Skeletal muscle satellite cell (primary cell): ENCODE measurements around the gene DYNC1H1.

ENCODE experiments used
- H3K27me3 ChIP-seq: 2 replicates; pipeline ENCODE4 v1.7.0; 2013; ENCODE audit warnings: low read length; ENCODE audit not compliant: control insufficient read depth, insufficient read depth
- H3K36me3 ChIP-seq: 2 replicates; pipeline ENCODE4 v1.7.0; 2013; ENCODE audit warnings: mild to moderate bottlenecking, control low read depth, low read length; ENCODE audit not compliant: insufficient read depth
- H3K4me1 ChIP-seq: 2 replicates; pipeline ENCODE4 v1.7.0; 2013; ENCODE audit warnings: low read length; ENCODE audit not compliant: control insufficient read depth, insufficient read depth
- H3K4me2 ChIP-seq: 2 replicates; pipeline ENCODE4 v1.7.0; 2013; ENCODE audit warnings: mild to moderate bottlenecking, low read length
- H3K4me3 ChIP-seq: 2 replicates; pipeline ENCODE4 v1.7.0; 2013; ENCODE audit warnings: low read length
- H3K9ac ChIP-seq: 2 replicates; pipeline ENCODE4 v1.7.0; 2013; ENCODE audit warnings: mild to moderate bottlenecking, low read depth, low read length, moderate library complexity
- H3K9me3 ChIP-seq: replicated peaks from 2 replicates; pipeline ENCODE4 v1.7.0; 2013; ENCODE audit warnings: mild to moderate bottlenecking, control low read depth, low read length

DYNC1H1 gene

GRCh38 chr14:102012336-102012735, 48.0 kb downstream of the DYNC1H1 start:
- no peak overlapping the region for H3K9ac ChIP-seq
- H3K4me2 ChIP-seq = no peak overlapping the region
- H3K36me3 ChIP-seq = peaks cover 98% of the 10 kb centered on the region
- H3K9me3 ChIP-seq = no peaks in the 10 kb centered on the region
- H3K4me1 ChIP-seq = no peaks in the 10 kb centered on the region
- no peak overlapping the region for H3K4me3 ChIP-seq
- no peaks in the 10 kb centered on the region for H3K27me3 ChIP-seq

GRCh38 chr14:102013669-102014200, 49.4 kb downstream of the DYNC1H1 start:
- Histone ChIP-seq H3K27me3 (no peaks in the 10 kb centered on the region), H3K4me1 (no peaks in the 10 kb centered on the region), H3K9ac (no peak overlapping the region), H3K9me3 (no peaks in the 10 kb centered on the region), H3K4me2 (no peak overlapping the region), H3K4me3 (no peak overlapping the region), H3K36me3 (peaks cover 95% of the 10 kb centered on the region)

- no peak overlapping the region for H3K4me2 ChIP-seq
- H3K4me1 ChIP-seq = peaks cover 5% of the 10 kb centered on the region
- peaks cover 95% of the 10 kb centered on the region for H3K36me3 ChIP-seq
- H3K4me3 ChIP-seq = no peak overlapping the region
- no peaks in the 10 kb centered on the region for H3K27me3 ChIP-seq
- H3K9ac ChIP-seq = no peak overlapping the region
- H3K9me3 ChIP-seq = no peaks in the 10 kb centered on the region
These were observed 50.8 kb downstream of the DYNC1H1 start for GRCh38 chr14:102015045-102015685.

GRCh38 chr14:102015771-102016170, 51.4 kb downstream of the DYNC1H1 start:
- Histone ChIP-seq H3K9me3 (no peaks in the 10 kb centered on the region), H3K27me3 (no peaks in the 10 kb centered on the region), H3K4me1 (peaks cover 10% of the 10 kb centered on the region), H3K9ac (no peak overlapping the region), H3K4me2 (no peak overlapping the region), H3K4me3 (no peak overlapping the region), H3K36me3 (peaks cover 95% of the 10 kb centered on the region)

- H3K4me3 ChIP-seq = no peak overlapping the region
- H3K4me2 ChIP-seq = no peak overlapping the region
- H3K27me3 ChIP-seq = no peaks in the 10 kb centered on the region
- H3K36me3 ChIP-seq = peaks cover 94% of the 10 kb centered on the region
- H3K9ac ChIP-seq = no peak overlapping the region
- peaks cover 14% of the 10 kb centered on the region for H3K4me1 ChIP-seq
- H3K9me3 ChIP-seq = no peaks in the 10 kb centered on the region
These were observed 52.2 kb downstream of the DYNC1H1 start for GRCh38 chr14:102016420-102017090.

- H3K9ac ChIP-seq = no peak overlapping the region
- H3K4me3 ChIP-seq = no peak overlapping the region
- H3K36me3 ChIP-seq = peaks cover 94% of the 10 kb centered on the region
- no peak overlapping the region for H3K4me2 ChIP-seq
- H3K27me3 ChIP-seq = no peaks in the 10 kb centered on the region
- no peaks in the 10 kb centered on the region for H3K9me3 ChIP-seq
- H3K4me1 ChIP-seq = peaks cover 14% of the 10 kb centered on the region
These were observed 53.9 kb downstream of the DYNC1H1 start for GRCh38 chr14:102018251-102018650.

- no peaks in the 10 kb centered on the region for H3K9me3 ChIP-seq
- no peak overlapping the region for H3K4me3 ChIP-seq
- peaks cover 94% of the 10 kb centered on the region for H3K36me3 ChIP-seq
- H3K4me1 ChIP-seq = peaks cover 14% of the 10 kb centered on the region
- H3K4me2 ChIP-seq = no peak overlapping the region
- no peaks in the 10 kb centered on the region for H3K27me3 ChIP-seq
- H3K9ac ChIP-seq = no peak overlapping the region
These were observed 54.7 kb downstream of the DYNC1H1 start for GRCh38 chr14:102019006-102019540.

- no peaks in the 10 kb centered on the region for H3K27me3 ChIP-seq
- peaks cover 85% of the 10 kb centered on the region for H3K36me3 ChIP-seq
- H3K9ac ChIP-seq = no peak overlapping the region
- no peaks in the 10 kb centered on the region for H3K9me3 ChIP-seq
- no peak overlapping the region for H3K4me2 ChIP-seq
- H3K4me3 ChIP-seq = no peak overlapping the region
- peaks cover 14% of the 10 kb centered on the region for H3K4me1 ChIP-seq
These were observed 55.9 kb downstream of the DYNC1H1 start for GRCh38 chr14:102020058-102020971.

- peaks cover 77% of the 10 kb centered on the region for H3K36me3 ChIP-seq
- no peak overlapping the region for H3K9ac ChIP-seq
- peaks cover 19% of the 10 kb centered on the region for H3K4me1 ChIP-seq
- no peaks in the 10 kb centered on the region for H3K27me3 ChIP-seq
- no peak overlapping the region for H3K4me2 ChIP-seq
- H3K9me3 ChIP-seq = no peaks in the 10 kb centered on the region
- H3K4me3 ChIP-seq = no peak overlapping the region
These were observed 62.6 kb downstream of the DYNC1H1 start for GRCh38 chr14:102026934-102027333.

GRCh38 chr14:102027951-102028350, 63.6 kb downstream of the DYNC1H1 start:
- H3K36me3 ChIP-seq = peaks cover 80% of the 10 kb centered on the region
- H3K4me3 ChIP-seq = no peak overlapping the region
- no peaks in the 10 kb centered on the region for H3K9me3 ChIP-seq
- peaks cover 19% of the 10 kb centered on the region for H3K4me1 ChIP-seq
- no peaks in the 10 kb centered on the region for H3K27me3 ChIP-seq
- no peak overlapping the region for H3K9ac ChIP-seq
- H3K4me2 ChIP-seq = no peak overlapping the region

GRCh38 chr14:102028733-102029132, 64.4 kb downstream of the DYNC1H1 start:
- H3K27me3 ChIP-seq = no peaks in the 10 kb centered on the region
- H3K4me3 ChIP-seq = no peak overlapping the region
- H3K9me3 ChIP-seq = no peaks in the 10 kb centered on the region
- H3K4me1 ChIP-seq = peaks cover 19% of the 10 kb centered on the region
- H3K9ac ChIP-seq = peak overlapping the region; percentile 46
- peak overlapping the region; percentile 32 for H3K4me2 ChIP-seq
- peaks cover 80% of the 10 kb centered on the region for H3K36me3 ChIP-seq
